Renal pelvis (tissue), 4 donors: Measurements from ENCODE around the gene CASQ1. TPM values are rescaled to one million over a fixed set of nuclear protein-coding genes. Genes with fewer than 3 reads are reported as not detected.

Experiments
- DNase-seq: peaks from one replicate; pipeline ENCODE4 v3.0.0-alpha.2; 2013
- polyA plus RNA-seq, 3 donors: library from polyadenylated mRNA; unstranded; fragments of 120-200 nt; gene quantifications; one replicate each; pipeline ENCODE4 v1.2.1, GENCODE V29; 2013; ENCODE audit not compliant: insufficient read length in 3 of 3

Gene CASQ1
- polyA plus RNA-seq, 3 donors, result 0.30 to 0.99 (median 0.81) TPM

GRCh38 chr1:160168016-160168415 lies 22.4 kb upstream of the CASQ1 start:
- no peak for DNase-seq

- DNase-seq, result no peak
These were observed 21.6 kb upstream of the CASQ1 start for GRCh38 chr1:160168609-160169369.

- DNase-seq, result no peak
These were observed 20.6 kb upstream of the CASQ1 start for GRCh38 chr1:160169553-160170399.

- no peak for DNase-seq
These were observed 19.0 kb upstream of the CASQ1 start for GRCh38 chr1:160171354-160171753.

GRCh38 chr1:160171980-160172379 lies 18.4 kb upstream of the CASQ1 start:
- no peak for DNase-seq

GRCh38 chr1:160177231-160177630 lies 13.1 kb upstream of the CASQ1 start:
- no peak for DNase-seq

- DNase-seq, result no peak
These were observed 12.7 kb upstream of the CASQ1 start for GRCh38 chr1:160177667-160178066.

GRCh38 chr1:160178731-160179130 lies 11.6 kb upstream of the CASQ1 start:
- no peak for DNase-seq

GRCh38 chr1:160179336-160179735 lies 11.0 kb upstream of the CASQ1 start:
- no peak for DNase-seq

GRCh38 chr1:160186246-160186645 lies 4.1 kb upstream of the CASQ1 start:
- DNase-seq, result no peak

- no peak for DNase-seq
These were observed 3.6 kb upstream of the CASQ1 start for GRCh38 chr1:160186729-160187128.

- DNase-seq, result no peak
These were observed 3.0 kb upstream of the CASQ1 start for GRCh38 chr1:160187407-160187806.

- no peak for DNase-seq
These were observed 2.0 kb upstream of the CASQ1 start for GRCh38 chr1:160188341-160188740.

GRCh38 chr1:160191756-160192155 lies 1.4 kb downstream of the CASQ1 start:
- no peak for DNase-seq

- no peak for DNase-seq
These were observed 1.9 kb downstream of the CASQ1 start for GRCh38 chr1:160192234-160192633.

- peak; percentile 90 for DNase-seq
These were observed 2.9 kb downstream of the CASQ1 start for GRCh38 chr1:160193091-160193819.

GRCh38 chr1:160193832-160194736 lies 3.7 kb downstream of the CASQ1 start:
- no peak for DNase-seq

- DNase-seq, result no peak
These were observed 4.3 kb downstream of the CASQ1 start for GRCh38 chr1:160194737-160195059.

GRCh38 chr1:160196143-160196542 lies 5.8 kb downstream of the CASQ1 start:
- DNase-seq, result no peak

GRCh38 chr1:160197231-160197630 lies 6.9 kb downstream of the CASQ1 start:
- DNase-seq, result no peak

GRCh38 chr1:160200786-160201185 lies 10.4 kb downstream of the CASQ1 start:
- DNase-seq, result no peak
